HEK293 (cell line): ENCODE data around the gene ERMARD.
A peak's percentile ranks its signal among the peaks of the same experiment; 100 is the strongest.

Source experiments
- AEBP2 ChIP-seq: fragments of 450-650 bp; formaldehyde crosslinking; IDR thresholded peaks from 2 replicates; pipeline ENCODE4 v1.5.1; 2016; ENCODE audit warnings: missing biosample characterization, missing genetic modification characterization, borderline replicate concordance
- FEZF1 ChIP-seq: fragments of 450-650 bp; formaldehyde crosslinking; IDR thresholded peaks from 2 replicates; pipeline ENCODE4 v1.5.1; 2016; ENCODE audit warnings: missing biosample characterization, missing genetic modification characterization
- GLIS1 ChIP-seq: fragments of 450-650 bp; formaldehyde crosslinking; IDR thresholded peaks from 2 replicates; pipeline ENCODE4 v1.5.1; 2016; ENCODE audit warnings: missing biosample characterization, missing genetic modification characterization
- PATZ1 ChIP-seq: fragments of 450-650 bp; formaldehyde crosslinking; IDR thresholded peaks from 2 replicates; pipeline ENCODE4 v1.5.1; 2016; ENCODE audit warnings: missing biosample characterization, missing genetic modification characterization
- PRDM2 ChIP-seq: fragments of 450-650 bp; formaldehyde crosslinking; IDR thresholded peaks from 2 replicates; pipeline ENCODE4 v1.5.1; 2016; ENCODE audit warnings: missing biosample characterization, missing genetic modification characterization, borderline replicate concordance
- PRDM4 ChIP-seq: fragments of 450-650 bp; formaldehyde crosslinking; IDR thresholded peaks from 2 replicates; pipeline ENCODE4 v1.5.1; 2017; ENCODE audit warnings: missing biosample characterization, missing genetic modification characterization
- PRDM6 ChIP-seq: fragments of 450-650 bp; formaldehyde crosslinking; IDR thresholded peaks from 2 replicates; pipeline ENCODE4 v1.5.1; 2017; ENCODE audit warnings: missing biosample characterization, missing genetic modification characterization
- ZNF138 ChIP-seq: fragments of 450-650 bp; formaldehyde crosslinking; IDR thresholded peaks from 2 replicates; pipeline ENCODE4 v1.5.1; 2016; ENCODE audit warnings: missing biosample characterization, missing genetic modification characterization, borderline replicate concordance
- ZNF221 ChIP-seq: fragments of 450-650 bp; formaldehyde crosslinking; IDR thresholded peaks from 2 replicates; pipeline ENCODE4 v1.5.1; 2017; ENCODE audit warnings: missing biosample characterization, missing genetic modification characterization, borderline replicate concordance
- ZNF433 ChIP-seq: fragments of 450-650 bp; formaldehyde crosslinking; IDR thresholded peaks from 2 replicates; pipeline ENCODE4 v1.5.1; 2016; ENCODE audit warnings: missing biosample characterization, missing genetic modification characterization, low read depth
- ZNF530 ChIP-seq: fragments of 450-650 bp; formaldehyde crosslinking; IDR thresholded peaks from 2 replicates; pipeline ENCODE4 v1.5.1; 2016; ENCODE audit warnings: low read depth, missing biosample characterization, missing genetic modification characterization
- ZNF561 ChIP-seq: fragments of 450-650 bp; IDR thresholded peaks from 2 replicates; pipeline ENCODE4 v1.5.1; 2018; ENCODE audit warnings: missing biosample characterization, missing genetic modification characterization, borderline replicate concordance
- ZNF624 ChIP-seq: fragments of 450-650 bp; formaldehyde crosslinking; IDR thresholded peaks from 2 replicates; pipeline ENCODE4 v1.5.1; 2017; ENCODE audit warnings: missing biosample characterization, missing genetic modification characterization
- ZNF639 ChIP-seq: fragments of 450-650 bp; formaldehyde crosslinking; IDR thresholded peaks from 2 replicates; pipeline ENCODE4 v1.5.1; 2016; ENCODE audit warnings: missing biosample characterization, missing genetic modification characterization
- ZNF658 ChIP-seq: fragments of 450-650 bp; formaldehyde crosslinking; IDR thresholded peaks from 2 replicates; pipeline ENCODE4; 2016; ENCODE audit warnings: missing biosample characterization, missing genetic modification characterization
- ZNF670 ChIP-seq: fragments of 450-650 bp; formaldehyde crosslinking; IDR thresholded peaks from 2 replicates; pipeline ENCODE4 v1.5.1; 2016; ENCODE audit warnings: missing biosample characterization, missing genetic modification characterization, low read depth
- ZNF707 ChIP-seq: fragments of 450-650 bp; formaldehyde crosslinking; IDR thresholded peaks from 2 replicates; pipeline ENCODE4 v1.5.1; 2016; ENCODE audit warnings: missing biosample characterization, missing genetic modification characterization
- ZSCAN18 ChIP-seq: fragments of 450-650 bp; formaldehyde crosslinking; IDR thresholded peaks from 2 replicates; pipeline ENCODE4 v1.5.1; 2016; ENCODE audit warnings: missing biosample characterization, missing genetic modification characterization
- TF ChIP-seq, protein P1 (sequence below): fragments of 450-650 bp; formaldehyde crosslinking; IDR thresholded peaks from 2 replicates; pipeline ENCODE4 v1.5.0; 2017; ENCODE audit warnings: missing biosample characterization, missing genetic modification characterization, borderline replicate concordance

The ERMARD gene

DNA sequence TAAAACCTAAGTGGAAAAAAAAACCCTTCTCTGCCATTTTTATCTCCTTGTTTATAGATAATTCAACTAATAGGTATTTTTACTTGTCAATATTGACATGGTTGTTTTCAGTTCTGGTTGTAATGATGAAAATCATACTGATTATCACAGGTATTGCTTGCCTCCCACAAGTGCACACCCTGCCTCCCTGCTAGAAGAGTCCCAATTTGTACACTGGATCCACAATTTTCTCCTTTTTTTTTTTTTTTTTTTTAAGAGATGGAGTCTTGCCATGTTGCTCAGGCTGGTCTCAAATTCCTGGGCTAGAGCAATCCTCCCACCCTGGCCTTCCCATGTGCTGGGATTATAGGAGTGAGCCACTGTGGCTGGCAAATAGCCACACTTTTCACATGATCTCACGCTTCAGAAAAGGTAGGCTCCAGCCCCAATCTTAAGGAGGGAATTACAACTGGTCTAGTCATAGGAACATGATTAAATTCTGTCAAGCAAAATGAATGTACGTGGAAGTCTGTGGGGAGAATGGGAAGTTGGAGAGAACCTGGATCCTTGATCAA, 12.4 kb upstream of the ERMARD start (continued):
- no peak for TF ChIP-seq ZNF639 (tag by site-specific recombination)
- no peak for TF ChIP-seq ZNF670 (tag by site-specific recombination)
- no peak for TF ChIP-seq ZNF624 (tag by site-specific recombination)
- peak; percentile 54; the same call in 1 of the 2 replicates for TF ChIP-seq FEZF1
- TF ChIP-seq ZNF561 (tag by site-specific recombination): no peak
- TF ChIP-seq ZNF658 (tag by site-specific recombination): no peak
- TF ChIP-seq, protein P1, sequence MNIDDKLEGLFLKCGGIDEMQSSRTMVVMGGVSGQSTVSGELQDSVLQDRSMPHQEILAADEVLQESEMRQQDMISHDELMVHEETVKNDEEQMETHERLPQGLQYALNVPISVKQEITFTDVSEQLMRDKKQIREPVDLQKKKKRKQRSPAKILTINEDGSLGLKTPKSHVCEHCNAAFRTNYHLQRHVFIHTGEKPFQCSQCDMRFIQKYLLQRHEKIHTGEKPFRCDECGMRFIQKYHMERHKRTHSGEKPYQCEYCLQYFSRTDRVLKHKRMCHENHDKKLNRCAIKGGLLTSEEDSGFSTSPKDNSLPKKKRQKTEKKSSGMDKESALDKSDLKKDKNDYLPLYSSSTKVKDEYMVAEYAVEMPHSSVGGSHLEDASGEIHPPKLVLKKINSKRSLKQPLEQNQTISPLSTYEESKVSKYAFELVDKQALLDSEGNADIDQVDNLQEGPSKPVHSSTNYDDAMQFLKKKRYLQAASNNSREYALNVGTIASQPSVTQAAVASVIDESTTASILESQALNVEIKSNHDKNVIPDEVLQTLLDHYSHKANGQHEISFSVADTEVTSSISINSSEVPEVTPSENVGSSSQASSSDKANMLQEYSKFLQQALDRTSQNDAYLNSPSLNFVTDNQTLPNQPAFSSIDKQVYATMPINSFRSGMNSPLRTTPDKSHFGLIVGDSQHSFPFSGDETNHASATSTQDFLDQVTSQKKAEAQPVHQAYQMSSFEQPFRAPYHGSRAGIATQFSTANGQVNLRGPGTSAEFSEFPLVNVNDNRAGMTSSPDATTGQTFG (tag by site-specific recombination): no peak
- peak; percentile 82 for TF ChIP-seq PRDM6 (tag by site-specific recombination)
- no peak for TF ChIP-seq ZNF707 (tag by site-specific recombination)
- TF ChIP-seq PRDM2 (tag by site-specific recombination): no peak
- TF ChIP-seq ZNF433: no peak
- no peak for TF ChIP-seq ZNF221 (tag by site-specific recombination)
- no peak for TF ChIP-seq PRDM4
- TF ChIP-seq ZNF530 (tag by site-specific recombination): no peak
- no peak for TF ChIP-seq ZSCAN18 (tag by site-specific recombination)
- 0 out of 2 replicates have a peak, but pooled peaks have one; percentile 15 for TF ChIP-seq PATZ1 (tag by site-specific recombination)
- no peak for TF ChIP-seq ZNF138
- no peak for TF ChIP-seq AEBP2 (tag by site-specific recombination)
- no peak for TF ChIP-seq GLIS1
